Measurements from ENCODE around the gene TRPM3. TPM values are rescaled to one million over a fixed set of nuclear protein-coding genes. Genes with fewer than 3 reads are reported as not detected.

Gene TRPM3
- total and polyA plus RNA-seq, 9 of the 15 experiments (the other 6 are each of a cell fraction or from before 2014, with no cell fraction given), result 0.04 TPM; not detected in 8

GRCh38 chr9:70861797-70862196 lies 259.6 kb downstream of the TRPM3 start:
- POLR2A ChIA-PET, result no interaction called here
- no peak overlapping the region for H2AFZ ChIP-seq (ENCODE audit: low read depth, low read length)
- H3K9ac ChIP-seq (ENCODE audit: insufficient read depth in 1 of 2, low read depth in 2 of 2, low read length in 2 of 2), result no peak overlapping the region
- H3K9me1 ChIP-seq (ENCODE audit: control insufficient read depth, insufficient read depth, low read length), result no peaks in the 10 kb centered on the region
- H3K27me3 ChIP-seq (ENCODE audit: control insufficient read depth in 2 of 2, insufficient read depth in 2 of 2, low read length in 2 of 2), result no peaks in the 10 kb centered on the region
- no peaks in the 10 kb centered on the region for H3K4me1 ChIP-seq (replicated peaks in 1 of 2; ENCODE audit: control insufficient read depth in 2 of 2, insufficient read depth in 2 of 2, low read length in 2 of 2)
- TF ChIP-seq U2AF1 (optimal IDR thresholded peaks at IDR 0.05; ENCODE audit: low read depth, low read length), result no peak
- no peak for TF ChIP-seq BMI1 (IDR thresholded peaks at IDR 0.05; ENCODE audit: low read length)
- no peak for TF ChIP-seq CTBP1 (IDR thresholded peaks at IDR 0.05; ENCODE audit: borderline replicate concordance)
- no peak for TF ChIP-seq ZNF518B (CRISPR knock-in tag; IDR thresholded peaks at IDR 0.05)
- no peak for TF ChIP-seq ZNF589 (CRISPR knock-in tag; IDR thresholded peaks at IDR 0.05; ENCODE audit: low read depth)
- no peak for TF ChIP-seq CXXC5 (CRISPR knock-in tag; IDR thresholded peaks at IDR 0.05)
- TF ChIP-seq FOS (IDR thresholded peaks at IDR 0.05; ENCODE audit: extremely low read depth, insufficient read length), result no peak
- no peak for TF ChIP-seq SAFB2 (IDR thresholded peaks at IDR 0.05; ENCODE audit: borderline replicate concordance, low read depth, low read length, severe bottlenecking)
- TF ChIP-seq NCOR1 (IDR thresholded peaks at IDR 0.05), result no peak
- BruUV-seq (replicated peaks), result no TSS peak
- H3K36me3 ChIP-seq (ENCODE audit: control insufficient read depth, insufficient read depth, low read length), result no peaks in the 10 kb centered on the region
- H3K4me3 ChIP-seq, result no peak overlapping the region
- CTCF ChIA-PET (ENCODE audit: low intra/inter-chr PET ratio), result no interaction called here
- in situ Hi-C loops (cut with MboI), result no loop called here
- no peaks in the 10 kb centered on the region for H3K79me2 ChIP-seq (ENCODE audit: control insufficient read depth, insufficient read depth, low read length)
- DNase-seq (ENCODE audit: extremely low read depth in 1 of 4, low spot score in 3 of 4) (no peak), ATAC-seq (no peak), FAIRE-seq (no peak)
- intact Hi-C loops (cut with micrococcal nuclease), result no loop called here
- 0% methylated on average over 2 of the region's 4 CpGs for WGBS (ENCODE audit: insufficient coverage, low coverage, missing lambda C conversion rate)
- H4K20me1 ChIP-seq (replicated peaks; ENCODE audit: control insufficient read depth, insufficient read depth, low read length), result no peaks in the 10 kb centered on the region
- H3K27ac ChIP-seq (ENCODE audit: extremely low read depth, low read depth, low read length), result no peak overlapping the region
- H3K4me2 ChIP-seq (ENCODE audit: insufficient read depth, low read length), result no peak overlapping the region
- no peaks in the 10 kb centered on the region for H3K9me3 ChIP-seq (replicated peaks; ENCODE audit: control insufficient read depth, insufficient read depth, low read depth, low read length)

Data from K562 (cell line).